Spleen (tissue), 11 donors: ENCODE results near the gene DUS1L. TPM values are rescaled to one million over a fixed set of nuclear protein-coding genes. Genes with fewer than 3 reads are reported as not detected.

ENCODE experiments used
- DNase-seq: peaks from one replicate; pipeline ENCODE4 v3.0.0-alpha.2; 2020
- H3K27ac ChIP-seq, 8 donors: fragments of 200-600 bp; sonication (generic) in 7 of 8; 1 replicate in 4 of 8; 2 replicates in 4 of 8; pipeline versions ENCODE4 v1.5.0 to v1.8.0; 2016 to 2021; ENCODE audit warnings: inconsistent platforms in 4 of 8, mild to moderate bottlenecking in 4 of 8, moderate library complexity in 1 of 8
- H3K27me3 ChIP-seq, 7 donors: fragments of 200-600 bp; sonication (generic) in 6 of 7; replicated peaks in 1 of 7; 1 replicate in 4 of 7; 2 replicates in 3 of 7; pipeline versions ENCODE4 v1.5.0 to v1.8.0; 2016 to 2021; ENCODE audit warnings: inconsistent platforms in 3 of 7, mild to moderate bottlenecking in 1 of 7
- H3K36me3 ChIP-seq, 6 donors: fragments of 200-600 bp; sonication (generic) in 5 of 6; 1 replicate in 4 of 6; 2 replicates in 2 of 6; pipeline versions ENCODE4 v1.5.0 to v1.8.0; 2016 to 2021; ENCODE audit warnings: inconsistent platforms in 2 of 6
- H3K4me1 ChIP-seq, 6 donors: fragments of 200-600 bp; sonication (generic) in 5 of 6; 1 replicate in 3 of 6; 2 replicates in 3 of 6; pipeline versions ENCODE4 v1.5.0 to v1.8.0; 2016 to 2021; ENCODE audit warnings: inconsistent platforms in 3 of 6
- H3K4me3 ChIP-seq, 8 donors: fragments of 200-600 bp; sonication (generic) in 7 of 8; 1 replicate in 4 of 8; 2 replicates in 4 of 8; pipeline versions ENCODE4 v1.5.0 to v1.8.0; 2016 to 2021; ENCODE audit warnings: inconsistent platforms in 4 of 8, mild to moderate bottlenecking in 4 of 8, moderate library complexity in 2 of 8
- H3K9me3 ChIP-seq, 8 donors: fragments of 200-600 bp; sonication (generic) in 7 of 8; 1 replicate in 4 of 8; 2 replicates in 4 of 8; pipeline versions ENCODE4 v1.5.0 to v1.8.0; 2016 to 2021; ENCODE audit warnings: inconsistent platforms in 4 of 8
- POLR2A ChIP-seq, 3 donors: fragments of 450-650 bp; IDR thresholded peaks; one replicate each; pipeline ENCODE4 v1.5.1; 2017; ENCODE audit warnings: antibody characterized with exemption in 3 of 3, mild to moderate bottlenecking in 1 of 3
- POLR2AphosphoS5 ChIP-seq, 3 donors: sonication (generic); formaldehyde crosslinking; IDR thresholded peaks; one replicate each; pipeline ENCODE4 v1.5.1; 2017; ENCODE audit warnings: antibody characterized with exemption in 3 of 3
- WGBS, 5 donors: extraction: QIAGEN DNeasy Blood & Tissue Kit in 3 of 5; methylation state at CpG; one replicate each; pipeline versions ENCODE4 v1.1.5 to v1.1.7; 2013 to 2018; 5-methylcytosine and 5-hydroxymethylcytosine counted together
- intact Hi-C: fragments of 100-400 bp; cut with DNase I; formaldehyde crosslinking; loops from one replicate; pipeline ENCODE4 v1.15.0; 2023; ENCODE audit warnings: low total_unique reads
- polyA plus RNA-seq, 3 donors: library from polyadenylated mRNA; stranded (reverse); fragments of 200-250 nt; gene quantifications; one replicate each; pipeline ENCODE4 v1.2.1, GENCODE V29; 2013
- total RNA-seq, 7 donors: library from RNA; depleted of rRNA in 3 of 7; stranded (reverse); fragments of >200 nt in 3 of 7; fragmentation: NEBNext Ultra II Directional in 4 of 7; extraction: Animal tissue kit (Norgen Biotek cat#: 25700) in 4 of 7; gene quantifications; one replicate each; pipeline versions ENCODE4 v1.1.0 to v1.2.1, GENCODE V29; 2016 to 2021
- TF ChIP-seq, protein P1 (sequence below), 11 experiments: fragments of 200-600 bp in 7 of 11; fragments of 450-650 bp in 4 of 11; sonication (generic) in 4 of 11; IDR thresholded peaks in 8 of 11; conservative IDR thresholded peaks in 3 of 11; 1 replicate in 7 of 11; 2 replicates in 4 of 11; pipeline versions ENCODE4 v1.4.0 to v1.8.0; 2016 to 2021; ENCODE audit warnings: antibody characterized with exemption in 11 of 11, inconsistent platforms in 4 of 11, mild to moderate bottlenecking in 1 of 11
- donor health status: healthy with polysubstance abuse.
- donor health status: DM: no; HTN: no; CAD: no; lungs with moderate emphysema.
- donor health status: DM: no; HTN: no; CAD: no.
- donor health status: Bipolar disorder and iron deficiency.
- donor health status: healthy.
- donor health status: DM: no; HTN: no; CAD: no.
- donor health status: DM: yes; HTN: yes; CAD: no.

The DUS1L gene
- total and polyA plus RNA-seq, 10 donors, result 76.4 to 174 (median 103) TPM

DNA sequence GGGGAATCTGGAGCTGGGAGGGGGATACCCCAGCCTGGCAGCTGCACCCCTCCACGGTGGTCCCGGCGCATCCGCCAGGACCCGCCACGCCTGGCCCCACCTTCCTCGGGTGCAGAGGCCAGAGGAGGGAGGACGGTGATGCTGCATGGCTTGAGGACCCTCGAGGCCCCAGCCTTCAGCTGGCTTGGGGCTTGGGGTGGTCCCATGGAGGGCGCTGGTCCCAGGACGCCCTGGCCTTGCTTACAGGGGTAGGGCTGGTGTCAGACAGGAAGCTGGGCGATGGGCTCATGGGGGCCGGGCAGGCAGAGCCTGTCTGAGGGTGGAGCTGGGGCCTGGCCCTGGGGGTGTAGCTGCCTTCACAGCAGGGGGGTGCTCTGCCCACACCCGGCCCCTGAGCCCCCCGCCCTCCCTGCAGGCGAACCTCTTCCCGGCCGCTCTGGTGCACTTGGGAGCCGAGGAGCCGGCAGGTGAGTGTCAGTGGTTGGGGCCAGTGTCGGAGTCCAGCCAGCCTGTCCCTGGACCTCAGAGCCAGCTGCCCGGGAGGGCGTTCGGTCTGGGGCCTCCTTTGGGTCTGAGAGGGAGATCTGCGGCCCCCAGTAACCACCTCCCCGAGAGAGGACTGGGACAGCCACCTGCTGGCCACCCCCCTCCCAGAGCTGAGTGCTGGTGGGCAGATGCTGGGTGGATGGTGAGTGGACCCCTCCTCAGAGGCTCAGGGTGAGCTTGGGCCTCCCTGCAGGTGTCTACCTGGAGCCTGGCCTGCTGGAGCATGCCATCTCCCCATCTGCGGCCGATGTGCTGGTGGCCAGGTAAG is 49.3 kb downstream of the DUS1L start:
- Histone ChIP-seq H3K27me3 (no peaks in the 10 kb centered on the region), H3K4me3 (no peak overlapping the region), H3K36me3 (peaks cover 0 to 63% (median 8%) of the 10 kb centered on the region in 6 donors), H3K4me1 (peaks cover 4 to 49% (median 30%) of the 10 kb centered on the region in 6 donors), H3K27ac (no peak overlapping the region), H3K9me3 (no peaks in the 10 kb centered on the region)
- no peak for TF ChIP-seq POLR2A (IDR thresholded peaks at IDR 0.05)
- TF ChIP-seq, protein P1, sequence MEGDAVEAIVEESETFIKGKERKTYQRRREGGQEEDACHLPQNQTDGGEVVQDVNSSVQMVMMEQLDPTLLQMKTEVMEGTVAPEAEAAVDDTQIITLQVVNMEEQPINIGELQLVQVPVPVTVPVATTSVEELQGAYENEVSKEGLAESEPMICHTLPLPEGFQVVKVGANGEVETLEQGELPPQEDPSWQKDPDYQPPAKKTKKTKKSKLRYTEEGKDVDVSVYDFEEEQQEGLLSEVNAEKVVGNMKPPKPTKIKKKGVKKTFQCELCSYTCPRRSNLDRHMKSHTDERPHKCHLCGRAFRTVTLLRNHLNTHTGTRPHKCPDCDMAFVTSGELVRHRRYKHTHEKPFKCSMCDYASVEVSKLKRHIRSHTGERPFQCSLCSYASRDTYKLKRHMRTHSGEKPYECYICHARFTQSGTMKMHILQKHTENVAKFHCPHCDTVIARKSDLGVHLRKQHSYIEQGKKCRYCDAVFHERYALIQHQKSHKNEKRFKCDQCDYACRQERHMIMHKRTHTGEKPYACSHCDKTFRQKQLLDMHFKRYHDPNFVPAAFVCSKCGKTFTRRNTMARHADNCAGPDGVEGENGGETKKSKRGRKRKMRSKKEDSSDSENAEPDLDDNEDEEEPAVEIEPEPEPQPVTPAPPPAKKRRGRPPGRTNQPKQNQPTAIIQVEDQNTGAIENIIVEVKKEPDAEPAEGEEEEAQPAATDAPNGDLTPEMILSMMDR (IDR thresholded peaks at IDR 0.05 in 8 of 11, conservative IDR thresholded peaks at IDR 0.05 in 3 of 11), result no peak
- intact Hi-C loops, result no loop called here
- WGBS, 5 donors, result 87 to 94% (median 89%) methylated on average over 6 to 28 of the region's 28 CpGs
- DNase-seq, result no peak

DNA sequence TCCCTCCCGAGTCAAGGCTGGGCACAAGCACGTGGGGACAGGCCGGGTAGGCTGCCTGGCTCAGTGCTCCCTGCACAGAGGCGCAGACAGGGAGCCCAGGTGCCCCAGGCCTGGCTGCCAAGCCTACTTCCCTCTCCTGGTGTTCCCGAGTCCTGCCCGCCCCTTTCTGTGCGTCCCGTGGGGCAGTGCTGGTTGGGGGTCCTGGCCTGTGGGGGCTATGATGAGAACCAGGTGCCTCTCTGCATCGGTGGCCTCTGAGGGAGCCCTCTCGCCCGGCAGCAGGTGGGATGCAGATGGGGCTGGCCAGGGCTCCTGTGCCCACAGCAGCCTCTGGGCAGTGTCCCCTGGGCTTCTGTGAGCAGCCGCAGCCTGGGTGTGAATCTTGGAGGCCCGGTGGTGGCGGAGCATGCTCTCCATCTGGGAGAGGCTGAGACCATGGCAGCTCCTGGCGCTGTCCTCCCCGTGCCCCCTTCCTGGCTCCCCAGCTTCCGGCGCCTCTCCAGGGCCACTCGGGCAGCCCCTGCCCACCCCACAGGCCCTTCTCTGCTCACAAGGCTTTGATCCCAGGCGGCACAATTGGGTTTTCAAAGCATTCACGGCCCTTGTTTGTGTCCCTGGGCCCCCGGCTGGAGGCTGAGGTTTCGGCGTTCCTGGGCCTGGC is 50.2 kb downstream of the DUS1L start:
- Histone ChIP-seq H3K27me3 (no peaks in the 10 kb centered on the region), H3K36me3 (peaks cover 0 to 71% (median 8%) of the 10 kb centered on the region in 6 donors), H3K4me3 (no peak overlapping the region), H3K27ac (no peak overlapping the region), H3K9me3 (no peaks in the 10 kb centered on the region), H3K4me1 (peaks cover 0 to 41% (median 22%) of the 10 kb centered on the region in 6 donors)
- DNase-seq, result no peak
- TF ChIP-seq POLR2AphosphoS5 (IDR thresholded peaks at IDR 0.05), result peak in 1 of 3 donors; percentile 27
- TF ChIP-seq, protein P1 (IDR thresholded peaks at IDR 0.05 in 8 of 11, conservative IDR thresholded peaks at IDR 0.05 in 3 of 11), result no peak
- intact Hi-C loops, result no loop called here
- WGBS, 5 donors, result 84 to 93% (median 89%) methylated on average over 10 to 24 of the region's 24 CpGs

- no peaks in the 10 kb centered on the region for H3K9me3 ChIP-seq
- WGBS, 5 donors, result 83 to 97% (median 91%) methylated on average over 6 to 13 of the region's 13 CpGs
- intact Hi-C loops, result no loop called here
- H3K27ac ChIP-seq, result no peak overlapping the region
- H3K27me3 ChIP-seq, result no peaks in the 10 kb centered on the region
- H3K4me3 ChIP-seq, result no peak overlapping the region
- peaks cover 0 to 72% (median 8%) of the 10 kb centered on the region in 6 donors for H3K36me3 ChIP-seq
- TF ChIP-seq POLR2AphosphoS5 (IDR thresholded peaks at IDR 0.05) (no peak), POLR2A (IDR thresholded peaks at IDR 0.05) (no peak)
- TF ChIP-seq, protein P1 (IDR thresholded peaks at IDR 0.05 in 8 of 11, conservative IDR thresholded peaks at IDR 0.05 in 3 of 11), result no peak
- H3K4me1 ChIP-seq, result peaks cover 0 to 36% (median 20%) of the 10 kb centered on the region in 6 donors
- no peak for DNase-seq
Observed at GRCh38 chr17:82014971-82015310, 50.7 kb downstream of the DUS1L start.

- peaks cover 0 to 31% (median 18%) of the 10 kb centered on the region in 6 donors for H3K4me1 ChIP-seq
- DNase-seq, result no peak
- intact Hi-C loops, result no loop called here
- H3K9me3 ChIP-seq, result no peaks in the 10 kb centered on the region
- H3K27ac ChIP-seq, result no peak overlapping the region
- TF ChIP-seq, protein P1 (IDR thresholded peaks at IDR 0.05 in 8 of 11, conservative IDR thresholded peaks at IDR 0.05 in 3 of 11), result no peak
- TF ChIP-seq POLR2A (IDR thresholded peaks at IDR 0.05), result no peak
- peak in 1 of 3 donors; percentile 25 for TF ChIP-seq POLR2AphosphoS5 (IDR thresholded peaks at IDR 0.05)
- H3K36me3 ChIP-seq, result peaks cover 0 to 74% (median 8%) of the 10 kb centered on the region in 6 donors
- WGBS, 5 donors, result 62 to 86% (median 81%) methylated on average over 5 to 23 of the region's 23 CpGs
- H3K27me3 ChIP-seq, result no peaks in the 10 kb centered on the region
- H3K4me3 ChIP-seq, result no peak overlapping the region
Observed at GRCh38 chr17:82014432-82014831, 51.2 kb downstream of the DUS1L start.
